ENCODE results near the gene PRRC2B.
"Not testable (repeated sequence)": the region's sequence is repeated elsewhere in the genome, so short reads cannot be mapped to it uniquely, and the experiment has no call there.

The PRRC2B gene

GRCh38 chr9:131441441-131441840 lies 47.6 kb downstream of the PRRC2B start:
- DNase-seq = no peak

GRCh38 chr9:131442351-131442750 lies 48.5 kb downstream of the PRRC2B start:
- DNase-seq = no peak

- no peak for DNase-seq
Measured at GRCh38 chr9:131443648-131444047, 49.8 kb downstream of the PRRC2B start.

- no peak for DNase-seq
Measured at GRCh38 chr9:131446276-131446675, 52.4 kb downstream of the PRRC2B start.

GRCh38 chr9:131447148-131447547 lies 53.3 kb downstream of the PRRC2B start:
- no peak for DNase-seq

- no peak for DNase-seq
Measured at GRCh38 chr9:131447600-131447999, 53.7 kb downstream of the PRRC2B start.

GRCh38 chr9:131448818-131449217 lies 54.9 kb downstream of the PRRC2B start:
- DNase-seq = no peak

GRCh38 chr9:131449276-131449675 lies 55.4 kb downstream of the PRRC2B start:
- DNase-seq = no peak

GRCh38 chr9:131454028-131454427 lies 60.1 kb downstream of the PRRC2B start:
- no peak for DNase-seq

- DNase-seq = not testable (repeated sequence)
Measured at GRCh38 chr9:131455655-131456054, 61.8 kb downstream of the PRRC2B start.

- no peak for DNase-seq
Measured at GRCh38 chr9:131457746-131458145, 63.9 kb downstream of the PRRC2B start.

- DNase-seq = no peak
Measured at GRCh38 chr9:131459056-131459455, 65.2 kb downstream of the PRRC2B start.

GRCh38 chr9:131461166-131461565 lies 67.3 kb downstream of the PRRC2B start:
- DNase-seq = no peak

GRCh38 chr9:131464354-131465000 lies 70.6 kb downstream of the PRRC2B start:
- DNase-seq = no peak

- DNase-seq = no peak
Measured at GRCh38 chr9:131465401-131465800, 71.5 kb downstream of the PRRC2B start.

GRCh38 chr9:131467214-131467935 lies 73.5 kb downstream of the PRRC2B start:
- DNase-seq = no peak

- DNase-seq = no peak
Measured at GRCh38 chr9:131468031-131468430, 74.1 kb downstream of the PRRC2B start.

GRCh38 chr9:131469356-131469755 lies 75.5 kb downstream of the PRRC2B start:
- no peak for DNase-seq

- no peak for DNase-seq
Measured at GRCh38 chr9:131469951-131470350, 76.1 kb downstream of the PRRC2B start.

- DNase-seq = no peak
Measured at GRCh38 chr9:131470581-131470991, 76.7 kb downstream of the PRRC2B start.

GRCh38 chr9:131472085-131472484 lies 78.2 kb downstream of the PRRC2B start:
- not testable (repeated sequence) for DNase-seq

- no peak for DNase-seq
Measured at GRCh38 chr9:131473198-131473885, 79.5 kb downstream of the PRRC2B start.

GRCh38 chr9:131473891-131474290 lies 80.0 kb downstream of the PRRC2B start:
- DNase-seq = no peak

- no peak for DNase-seq
Measured at GRCh38 chr9:131474711-131475110, 80.8 kb downstream of the PRRC2B start.
